ENCODE results near the gene IRF2BP2.

IRF2BP2 gene

DNA sequence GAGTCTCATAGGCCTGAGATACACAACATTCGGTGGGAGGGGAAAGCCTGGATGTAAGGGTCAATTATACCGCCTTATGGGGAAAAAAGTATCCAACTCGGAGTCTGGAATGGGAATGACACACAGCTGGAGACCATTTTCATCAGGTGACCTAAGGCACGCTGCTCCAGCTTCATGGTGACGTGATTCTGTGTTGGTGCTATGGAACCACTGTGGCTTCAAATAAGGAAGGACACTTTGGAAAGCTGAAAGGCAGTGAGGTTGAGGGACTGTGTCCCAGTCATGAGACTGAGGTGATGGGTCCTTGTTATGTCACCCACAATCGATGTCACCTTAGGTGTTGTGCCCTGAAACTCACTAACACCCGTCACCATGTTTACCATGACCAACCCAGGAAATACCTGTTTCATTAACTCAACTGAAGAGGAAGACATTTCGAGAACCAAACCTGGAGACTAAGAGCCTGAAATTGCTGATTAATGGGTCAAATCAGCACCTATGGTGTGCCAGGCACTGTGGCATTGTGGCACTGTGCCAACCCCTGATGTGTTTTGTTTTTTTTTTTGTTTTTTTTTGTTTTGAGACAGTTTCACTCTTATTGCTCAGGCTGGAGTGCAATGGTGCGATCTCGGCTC is 54.5 kb downstream of the IRF2BP2 start:
- Histone ChIP-seq H3K9me3 (ENCODE audit: insufficient read depth, low read length, severe bottlenecking) (no peaks in the 10 kb centered on the region), H3K36me3 (ENCODE audit: insufficient read depth, low read length) (no peaks in the 10 kb centered on the region), H3K27me3 (ENCODE audit: insufficient read depth, low read length, poor library complexity) (no peaks in the 10 kb centered on the region), H3K4me1 (ENCODE audit: insufficient read depth, low read length) (no peaks in the 10 kb centered on the region), H3K4me2 (ENCODE audit: insufficient read depth, low read length) (no peak overlapping the region), H4K20me1 (ENCODE audit: insufficient read depth, low read length) (no peaks in the 10 kb centered on the region), H3K9ac (ENCODE audit: low read depth, low read length) (no peak overlapping the region), H3K79me2 (ENCODE audit: insufficient read depth, low read length) (no peaks in the 10 kb centered on the region), H3K4me3 (ENCODE audit: low read depth in 1 of 2, low read length in 2 of 2) (no peak overlapping the region), H3K27ac (ENCODE audit: low read length) (no peak overlapping the region), H2AFZ (ENCODE audit: low read depth, low read length) (no peak overlapping the region)
- DNase-seq = no peak
- no peak for TF ChIP-seq EZH2 (IDR thresholded peaks at IDR 0.05; ENCODE audit: borderline replicate concordance, low read depth, low read length, severe bottlenecking)
- no peak for ATAC-seq (ENCODE audit: insufficient read depth, low read depth)

DNA sequence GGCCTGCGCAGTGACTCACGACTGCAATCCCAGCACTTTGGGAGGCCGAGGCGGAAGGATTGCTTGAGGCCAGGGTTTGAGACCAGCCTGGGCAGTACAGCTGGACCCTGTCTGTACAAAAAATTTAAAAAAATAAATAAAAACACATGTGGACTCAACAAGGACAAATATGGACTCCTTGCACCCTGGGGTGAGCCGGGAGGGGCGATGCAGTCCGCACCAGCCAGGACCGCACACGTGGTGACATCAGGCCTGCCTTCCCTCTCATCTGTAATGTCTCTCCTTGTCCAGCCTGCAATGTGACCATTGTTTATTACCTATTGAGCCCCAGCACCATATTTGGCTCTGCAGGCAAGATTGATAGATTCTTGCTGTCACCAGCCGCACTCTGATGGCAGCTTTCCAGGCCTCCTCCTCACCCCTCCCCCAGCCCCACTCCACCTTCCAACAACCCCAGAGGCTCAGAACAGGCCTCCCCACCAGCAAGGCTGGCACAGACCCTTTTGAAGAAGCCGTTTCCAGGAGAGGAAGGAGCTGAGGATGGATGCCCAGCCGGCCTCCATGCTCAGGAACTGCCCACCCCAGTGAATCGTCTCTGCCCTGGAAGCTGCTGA is 55.2 kb downstream of the IRF2BP2 start:
- no peak for ATAC-seq (ENCODE audit: insufficient read depth, low read depth)
- DNase-seq = no peak
- no peak overlapping the region for H3K4me2 ChIP-seq (ENCODE audit: insufficient read depth, low read length)
- H3K27me3 ChIP-seq (ENCODE audit: insufficient read depth, low read length, poor library complexity) = no peaks in the 10 kb centered on the region
- H3K36me3 ChIP-seq (ENCODE audit: insufficient read depth, low read length) = no peaks in the 10 kb centered on the region
- no peak overlapping the region for H2AFZ ChIP-seq (ENCODE audit: low read depth, low read length)
- no peak for TF ChIP-seq CTCF (IDR thresholded peaks at IDR 0.05; ENCODE audit: borderline replicate concordance, extremely low read depth, low read length, poor library complexity, severe bottlenecking)
- no peaks in the 10 kb centered on the region for H3K9me3 ChIP-seq (ENCODE audit: insufficient read depth, low read length, severe bottlenecking)
- no peak overlapping the region for H3K4me3 ChIP-seq (ENCODE audit: low read depth in 1 of 2, low read length in 2 of 2)
- H3K79me2 ChIP-seq (ENCODE audit: insufficient read depth, low read length) = no peaks in the 10 kb centered on the region
- no peak overlapping the region for H3K9ac ChIP-seq (ENCODE audit: low read depth, low read length)
- H4K20me1 ChIP-seq (ENCODE audit: insufficient read depth, low read length) = no peaks in the 10 kb centered on the region
- no peaks in the 10 kb centered on the region for H3K4me1 ChIP-seq (ENCODE audit: insufficient read depth, low read length)
- H3K27ac ChIP-seq (ENCODE audit: low read length) = no peak overlapping the region
